H1 (cell line): Measurements from ENCODE around the gene CUTC. TPM values are rescaled to one million over a fixed set of nuclear protein-coding genes. Genes with fewer than 3 reads are reported as not detected.

Experiments used
- JUND ChIP-seq: IDR thresholded peaks from 2 replicates; pipeline ENCODE4 v1.6.1; 2011; ENCODE audit warnings: mild to moderate bottlenecking, improper control_type of control experiment, low read length
- POU5F1 ChIP-seq: IDR thresholded peaks from 2 replicates; pipeline ENCODE4 v1.6.1; 2011; ENCODE audit warnings: low read depth, mild to moderate bottlenecking, low read length, moderate library complexity
- SIN3A ChIP-seq, 2 experiments: IDR thresholded peaks in 1 of 2; conservative IDR thresholded peaks in 1 of 2; 2 replicates each; pipeline ENCODE4 v1.6.1; 2011 to 2012; ENCODE audit warnings: low read length in 2 of 2, improper control_type of control experiment in 1 of 2, low read depth in 1 of 2, mild to moderate bottlenecking in 1 of 2
- SRF ChIP-seq: IDR thresholded peaks from 2 replicates; pipeline ENCODE4 v1.6.1; 2011; ENCODE audit warnings: mild to moderate bottlenecking, low read depth, low read length, moderate library complexity
- polyA plus RNA-seq, 7 experiments: library from polyadenylated mRNA; depleted of rRNA in 3 of 7; stranded (reverse) in 5 of 7; unstranded in 2 of 7; fragments of >200 nt in 5 of 7; fragments of 200-250 nt in 2 of 7; gene quantifications; 1 replicate in 5 of 7; 2 replicates in 1 of 7; 4 replicates in 1 of 7; pipeline versions ENCODE4 v1.2.1 to v1.2.3, GENCODE V29; 2011 to 2013; ENCODE audit warnings: missing spikeins in 2 of 7, mixed read lengths in 2 of 7
- total RNA-seq: library from RNA; stranded (reverse); fragmentation: NEBNext Ultra II Directional; extraction: Animal tissue kit (Norgen Biotek cat#: 25700); gene quantifications from 2 replicates; pipeline ENCODE4 v1.2.1, GENCODE V29; 2021

CUTC gene
- total and polyA plus RNA-seq, 2 of the 8 experiments (the other 6 are each of a cell fraction or from before 2014, with no cell fraction given), result 25.3 to 25.6 TPM

DNA sequence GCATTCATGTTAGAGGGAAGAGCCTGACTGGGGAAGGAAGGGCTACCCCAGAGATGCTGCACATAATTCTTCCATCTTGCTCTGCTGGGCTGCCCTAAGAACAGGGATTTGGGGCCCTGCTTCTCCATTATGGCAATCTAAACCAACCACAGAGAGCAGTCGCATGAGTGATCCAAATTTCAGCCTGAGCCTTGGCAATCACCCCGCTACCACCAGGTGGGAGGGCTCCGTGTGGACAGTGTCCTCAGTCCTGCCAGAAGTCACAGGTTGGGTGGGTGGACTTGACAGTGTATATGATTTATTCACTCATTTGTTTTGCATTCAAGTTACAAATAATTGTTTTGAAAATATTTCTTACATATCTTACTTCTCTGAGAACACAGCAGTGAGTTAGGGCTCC, 72.4 kb downstream of the CUTC start (continued):
- no peak for TF ChIP-seq JUND
- no peak for TF ChIP-seq SIN3A (conservative IDR thresholded peaks at IDR 0.05 in 1 of 2, IDR thresholded peaks at IDR 0.05 in 1 of 2; ENCODE audit: low read depth in 1 of 2, low read length in 2 of 2)
- no peak for TF ChIP-seq POU5F1
- TF ChIP-seq SRF, result no peak
- TF ChIP-seq, all 59 proteins: peak for 0
